HFF-Myc (cell line): ENCODE data around the gene HMGXB3.

Experiments used
- DNase-seq: peaks from one replicate; pipeline ENCODE4 v3.0.0-alpha.2; 2011; ENCODE audit warnings: low read depth; ENCODE audit errors: extremely low read depth
- H3K4me3 ChIP-seq: replicated peaks from 2 replicates; pipeline ENCODE4 v1.5.1; 2011; ENCODE audit warnings: low read depth, mild to moderate bottlenecking, control low read depth, low read length
- TF ChIP-seq, protein P1 (sequence below): IDR thresholded peaks from 2 replicates; pipeline ENCODE4 v1.5.1; 2012; ENCODE audit warnings: mild to moderate bottlenecking, low read depth, low read length, control low read depth; ENCODE audit errors: missing control alignments

The HMGXB3 gene, protein sequence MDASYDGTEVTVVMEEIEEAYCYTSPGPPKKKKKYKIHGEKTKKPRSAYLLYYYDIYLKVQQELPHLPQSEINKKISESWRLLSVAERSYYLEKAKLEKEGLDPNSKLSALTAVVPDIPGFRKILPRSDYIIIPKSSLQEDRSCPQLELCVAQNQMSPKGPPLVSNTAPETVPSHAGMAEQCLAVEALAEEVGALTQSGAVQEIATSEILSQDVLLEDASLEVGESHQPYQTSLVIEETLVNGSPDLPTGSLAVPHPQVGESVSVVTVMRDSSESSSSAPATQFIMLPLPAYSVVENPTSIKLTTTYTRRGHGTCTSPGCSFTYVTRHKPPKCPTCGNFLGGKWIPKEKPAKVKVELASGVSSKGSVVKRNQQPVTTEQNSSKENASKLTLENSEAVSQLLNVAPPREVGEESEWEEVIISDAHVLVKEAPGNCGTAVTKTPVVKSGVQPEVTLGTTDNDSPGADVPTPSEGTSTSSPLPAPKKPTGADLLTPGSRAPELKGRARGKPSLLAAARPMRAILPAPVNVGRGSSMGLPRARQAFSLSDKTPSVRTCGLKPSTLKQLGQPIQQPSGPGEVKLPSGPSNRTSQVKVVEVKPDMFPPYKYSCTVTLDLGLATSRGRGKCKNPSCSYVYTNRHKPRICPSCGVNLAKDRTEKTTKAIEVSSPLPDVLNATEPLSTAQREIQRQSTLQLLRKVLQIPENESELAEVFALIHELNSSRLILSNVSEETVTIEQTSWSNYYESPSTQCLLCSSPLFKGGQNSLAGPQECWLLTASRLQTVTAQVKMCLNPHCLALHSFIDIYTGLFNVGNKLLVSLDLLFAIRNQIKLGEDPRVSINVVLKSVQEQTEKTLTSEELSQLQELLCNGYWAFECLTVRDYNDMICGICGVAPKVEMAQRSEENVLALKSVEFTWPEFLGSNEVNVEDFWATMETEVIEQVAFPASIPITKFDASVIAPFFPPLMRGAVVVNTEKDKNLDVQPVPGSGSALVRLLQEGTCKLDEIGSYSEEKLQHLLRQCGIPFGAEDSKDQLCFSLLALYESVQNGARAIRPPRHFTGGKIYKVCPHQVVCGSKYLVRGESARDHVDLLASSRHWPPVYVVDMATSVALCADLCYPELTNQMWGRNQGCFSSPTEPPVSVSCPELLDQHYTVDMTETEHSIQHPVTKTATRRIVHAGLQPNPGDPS (N-terminal part only)

DNA sequence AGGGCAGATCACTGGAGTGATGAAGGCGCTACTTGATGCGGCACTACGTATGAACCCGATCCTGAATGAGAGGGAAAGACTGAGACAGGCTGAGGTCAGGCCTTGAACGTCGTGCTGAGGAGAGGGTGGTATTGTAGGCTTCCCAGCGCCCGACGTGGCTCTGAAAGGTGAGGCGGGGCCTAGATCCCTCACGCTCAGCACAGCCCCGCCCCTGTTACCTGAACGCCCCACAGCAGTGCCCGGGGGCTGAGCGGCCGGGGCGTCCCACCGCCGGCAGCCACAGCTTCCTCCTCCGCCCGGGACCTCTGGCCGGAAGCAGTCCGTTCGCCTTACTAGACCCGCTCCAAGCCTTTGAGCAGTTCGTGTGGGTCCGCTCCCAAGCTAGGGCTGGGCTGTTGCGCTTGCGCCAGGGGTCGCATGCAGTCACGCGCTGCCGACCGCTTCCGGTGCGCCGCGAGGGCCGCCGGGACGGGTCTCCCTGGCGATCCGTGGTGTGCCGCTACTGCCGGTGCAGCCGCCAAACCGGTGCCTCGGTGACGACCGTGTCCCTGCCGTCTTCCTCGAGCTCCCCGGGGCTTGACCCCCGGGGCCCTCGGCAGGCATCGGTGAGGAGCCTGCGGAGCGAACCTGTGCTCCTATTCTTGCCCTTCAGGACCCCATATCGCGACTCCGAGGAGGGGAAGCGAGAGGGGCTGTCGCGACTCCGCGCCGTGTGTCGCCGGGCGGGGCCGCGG, at the start of gene HMGXB3, which contains the start of gene TIGD6:
TSS of gene HMGXB3 (plus strand) at position 484 of the 734 bp plus-strand sequence. CDS start 4,114 bp downstream, outside the sequence.
TSS of gene TIGD6 (minus strand) at position 399 of the 734 bp plus-strand sequence. CDS start 4,306 bp downstream, outside the sequence.
- peak; percentile 85 for DNase-seq
- H3K4me3 ChIP-seq = peak within 1 kb of the TSS; percentile 62
- TF ChIP-seq, protein P1, sequence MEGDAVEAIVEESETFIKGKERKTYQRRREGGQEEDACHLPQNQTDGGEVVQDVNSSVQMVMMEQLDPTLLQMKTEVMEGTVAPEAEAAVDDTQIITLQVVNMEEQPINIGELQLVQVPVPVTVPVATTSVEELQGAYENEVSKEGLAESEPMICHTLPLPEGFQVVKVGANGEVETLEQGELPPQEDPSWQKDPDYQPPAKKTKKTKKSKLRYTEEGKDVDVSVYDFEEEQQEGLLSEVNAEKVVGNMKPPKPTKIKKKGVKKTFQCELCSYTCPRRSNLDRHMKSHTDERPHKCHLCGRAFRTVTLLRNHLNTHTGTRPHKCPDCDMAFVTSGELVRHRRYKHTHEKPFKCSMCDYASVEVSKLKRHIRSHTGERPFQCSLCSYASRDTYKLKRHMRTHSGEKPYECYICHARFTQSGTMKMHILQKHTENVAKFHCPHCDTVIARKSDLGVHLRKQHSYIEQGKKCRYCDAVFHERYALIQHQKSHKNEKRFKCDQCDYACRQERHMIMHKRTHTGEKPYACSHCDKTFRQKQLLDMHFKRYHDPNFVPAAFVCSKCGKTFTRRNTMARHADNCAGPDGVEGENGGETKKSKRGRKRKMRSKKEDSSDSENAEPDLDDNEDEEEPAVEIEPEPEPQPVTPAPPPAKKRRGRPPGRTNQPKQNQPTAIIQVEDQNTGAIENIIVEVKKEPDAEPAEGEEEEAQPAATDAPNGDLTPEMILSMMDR = no peak

DNA sequence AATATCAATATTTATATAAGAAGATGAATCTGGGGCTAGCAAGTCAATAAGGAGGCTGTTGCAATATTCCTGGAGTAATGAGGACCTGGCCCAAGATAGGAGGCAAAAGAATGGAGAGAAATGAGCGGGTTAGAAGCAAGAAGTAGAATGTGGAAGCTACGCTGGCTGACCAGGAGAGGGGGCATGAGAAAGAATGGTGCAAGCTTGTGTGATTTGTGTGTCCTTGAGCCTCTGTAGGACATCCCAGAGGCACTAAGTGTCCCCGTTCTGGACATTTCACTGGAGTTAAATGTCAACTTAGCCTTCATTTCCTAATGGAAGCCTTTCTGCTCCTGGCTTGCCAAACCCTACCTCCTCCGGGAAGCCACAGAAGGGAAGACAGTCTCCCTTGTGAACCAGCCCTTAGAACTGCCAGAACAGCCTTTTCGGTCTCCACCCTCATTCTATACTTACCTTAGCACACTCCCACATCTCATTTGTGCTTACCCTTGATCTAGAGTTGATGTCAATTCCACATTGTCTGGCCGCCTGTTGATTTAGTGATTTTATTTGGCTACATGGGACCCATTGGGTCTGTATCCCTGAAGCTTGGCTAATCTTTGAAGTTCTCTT, 49.3 kb upstream of the HMGXB3 start:
- no peak overlapping the region for H3K4me3 ChIP-seq

DNA sequence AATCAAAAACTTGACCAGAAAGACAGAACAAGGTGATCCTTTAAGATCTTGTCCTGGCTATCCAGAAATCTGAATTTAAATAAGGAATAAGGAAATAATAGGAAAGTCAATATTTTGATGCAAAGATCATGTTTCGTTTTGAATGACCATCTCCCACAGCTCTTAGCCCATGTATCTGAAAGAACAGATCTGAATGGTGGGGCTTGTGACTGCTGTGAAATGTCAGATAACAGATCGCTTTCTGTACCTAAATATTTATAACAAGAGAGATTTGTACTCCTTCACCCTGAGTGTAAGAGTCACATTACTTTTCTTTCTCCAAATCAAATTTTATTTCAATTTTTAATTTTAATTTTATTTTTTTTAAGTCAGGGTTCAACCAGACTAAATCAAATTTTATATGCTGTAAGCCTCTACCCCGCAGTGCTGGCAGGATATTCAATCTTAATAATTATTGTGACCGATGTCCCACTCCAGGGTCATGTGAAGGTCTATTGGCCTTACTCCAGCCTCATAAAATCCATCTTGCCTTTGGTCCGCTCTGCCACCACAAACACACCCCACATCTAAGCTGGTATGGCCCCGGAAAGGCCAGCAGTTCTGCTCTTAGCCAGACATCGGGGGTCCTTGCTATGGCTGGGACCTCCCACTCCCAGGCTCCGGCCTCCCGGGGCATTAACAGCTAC, 47.0 kb upstream of the HMGXB3 start:
- DNase-seq = no peak
- H3K4me3 ChIP-seq = no peak overlapping the region
- TF ChIP-seq, protein P1 = no peak

More for the DNA sequence above, 49.3 kb upstream of the HMGXB3 start:
- DNase-seq = no peak
- TF ChIP-seq, protein P1 = no peak

DNA sequence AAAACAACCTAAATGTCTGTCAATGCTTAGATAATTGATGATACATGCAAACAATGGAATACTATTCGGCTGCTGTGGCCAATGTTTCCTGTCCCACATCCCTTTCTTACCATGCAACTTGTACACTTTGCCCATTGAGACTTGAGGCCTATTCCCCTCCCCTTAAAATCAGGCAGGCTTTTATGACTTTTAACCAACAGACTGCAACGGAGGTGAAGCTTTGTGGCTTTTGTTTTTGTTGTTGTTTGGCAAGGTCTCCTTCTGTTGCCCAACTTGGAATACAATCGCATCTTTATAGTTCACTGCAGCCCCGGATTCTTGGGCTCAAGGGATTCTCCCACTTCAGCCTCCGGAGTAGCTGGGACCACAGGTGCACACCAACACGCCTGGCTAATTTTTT, 45.7 kb upstream of the HMGXB3 start:
- H3K4me3 ChIP-seq = no peak overlapping the region
- DNase-seq = no peak
- TF ChIP-seq, protein P1 = no peak

DNA sequence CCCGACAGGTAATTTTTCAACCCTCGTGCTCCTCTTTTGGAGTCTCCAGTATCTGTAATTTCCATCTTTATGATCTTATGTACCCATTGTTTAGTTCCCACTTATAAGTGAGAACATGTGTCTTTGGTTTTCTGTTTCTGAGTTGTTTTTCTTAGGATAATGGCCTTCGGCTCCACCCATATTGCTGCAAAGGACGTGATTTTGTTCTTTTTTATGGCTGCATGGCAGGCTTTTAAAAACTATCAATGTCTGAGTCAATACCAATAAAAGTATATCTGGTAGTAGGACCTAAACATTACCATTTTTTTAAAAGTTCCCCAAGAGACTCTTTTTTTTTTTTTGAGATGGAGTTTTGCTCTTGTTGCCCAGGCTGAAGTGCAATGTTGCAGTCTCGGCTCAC, 43.9 kb upstream of the HMGXB3 start:
- H3K4me3 ChIP-seq = no peak overlapping the region
- TF ChIP-seq, protein P1 = no peak
- peak; percentile 78 for DNase-seq
